ENCODE data around the gene TTLL11. TPM values are rescaled to one million over a fixed set of nuclear protein-coding genes. Genes with fewer than 3 reads are reported as not detected.

Gene TTLL11, protein sequence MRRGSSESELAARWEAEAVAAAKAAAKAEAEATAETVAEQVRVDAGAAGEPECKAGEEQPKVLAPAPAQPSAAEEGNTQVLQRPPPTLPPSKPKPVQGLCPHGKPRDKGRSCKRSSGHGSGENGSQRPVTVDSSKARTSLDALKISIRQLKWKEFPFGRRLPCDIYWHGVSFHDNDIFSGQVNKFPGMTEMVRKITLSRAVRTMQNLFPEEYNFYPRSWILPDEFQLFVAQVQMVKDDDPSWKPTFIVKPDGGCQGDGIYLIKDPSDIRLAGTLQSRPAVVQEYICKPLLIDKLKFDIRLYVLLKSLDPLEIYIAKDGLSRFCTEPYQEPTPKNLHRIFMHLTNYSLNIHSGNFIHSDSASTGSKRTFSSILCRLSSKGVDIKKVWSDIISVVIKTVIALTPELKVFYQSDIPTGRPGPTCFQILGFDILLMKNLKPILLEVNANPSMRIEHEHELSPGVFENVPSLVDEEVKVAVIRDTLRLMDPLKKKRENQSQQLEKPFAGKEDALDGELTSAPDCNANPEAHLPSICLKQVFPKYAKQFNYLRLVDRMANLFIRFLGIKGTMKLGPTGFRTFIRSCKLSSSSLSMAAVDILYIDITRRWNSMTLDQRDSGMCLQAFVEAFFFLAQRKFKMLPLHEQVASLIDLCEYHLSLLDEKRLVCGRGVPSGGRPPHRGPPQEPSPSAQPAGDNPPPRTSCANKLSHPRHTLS
- total RNA-seq = 1 to 10 TPM; 4.0 to 8.6 TPM

DNA sequence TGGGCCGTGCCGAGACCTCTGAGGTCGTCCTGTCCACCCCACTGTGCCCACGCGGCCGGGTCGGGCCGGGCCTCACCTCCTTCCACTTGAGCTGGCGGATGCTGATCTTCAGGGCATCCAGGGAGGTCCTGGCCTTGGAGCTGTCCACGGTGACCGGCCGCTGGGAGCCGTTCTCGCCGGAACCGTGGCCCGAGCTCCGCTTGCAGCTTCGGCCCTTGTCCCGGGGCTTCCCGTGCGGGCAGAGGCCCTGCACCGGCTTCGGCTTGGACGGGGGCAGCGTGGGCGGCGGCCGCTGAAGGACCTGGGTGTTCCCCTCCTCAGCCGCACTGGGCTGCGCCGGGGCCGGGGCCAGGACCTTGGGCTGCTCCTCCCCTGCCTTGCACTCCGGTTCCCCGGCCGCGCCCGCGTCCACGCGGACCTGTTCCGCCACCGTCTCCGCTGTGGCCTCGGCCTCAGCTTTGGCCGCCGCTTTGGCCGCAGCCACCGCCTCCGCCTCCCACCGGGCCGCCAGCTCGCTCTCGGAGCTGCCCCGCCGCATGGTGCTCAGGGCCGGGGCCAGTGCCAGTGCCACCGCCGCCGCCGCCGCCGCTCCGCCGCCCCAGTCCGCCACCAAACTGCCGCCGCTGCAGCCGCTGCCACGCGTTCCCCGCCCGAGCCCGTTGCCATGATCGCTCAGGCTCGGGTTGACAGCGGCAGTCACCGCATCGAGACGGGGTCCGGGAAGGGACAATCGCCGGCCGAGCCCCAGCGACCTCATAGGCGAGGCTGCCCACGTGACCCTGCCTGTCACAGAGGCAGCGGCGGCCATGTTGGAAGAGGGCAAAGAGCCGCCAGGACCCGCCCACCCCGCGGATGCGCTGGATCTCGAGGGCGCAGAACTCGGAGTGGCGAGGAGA lies at the start of gene TTLL11:
Gene TTLL11 (minus strand): TSS at position 698 of the 896 bp plus-strand sequence. CDS start 160 bp downstream, at position 538.

Small RNAs within 50 kb of the gene (small RNA-seq; reads per million reads assigned to genes)
- 0 reads per million in 2 donors for gene MIR4478

Other genes with a start within 250 kb of the TTLL11 start
- gene NDUFA8, start 66.5 kb upstream of the TTLL11 start, total RNA-seq = 10 to 100 TPM; 28.6 to 49.6 TPM
- not detected for gene MORN5, start 66.6 kb upstream of the TTLL11 start, total RNA-seq
- gene LHX6, start 135.6 kb upstream of the TTLL11 start, total RNA-seq = not detected
- 10 to 100 TPM in 1 of 2 donors, 1 to 10 TPM in 1; 7.9 to 16.0 TPM for gene RBM18, start 171.5 kb upstream of the TTLL11 start, total RNA-seq
- 10 to 100 TPM; 33.7 to 42.6 TPM for gene MRRF, start 171.6 kb upstream of the TTLL11 start, total RNA-seq

Measured in melanocyte of skin (primary cell).